GM12891 (cell line): Measurements from ENCODE around the gene HLA-DRB5.

Experiments used
- PAX5 ChIP-seq: IDR thresholded peaks from 2 replicates; pipeline ENCODE4 v1.6.1; 2011; ENCODE audit warnings: low read length, moderate library complexity, mild to moderate bottlenecking; ENCODE audit not compliant: insufficient read depth, severe bottlenecking
- POLR2A ChIP-seq: IDR thresholded peaks from 2 replicates; pipeline ENCODE4 v1.6.1; 2011; ENCODE audit warnings: low read depth, low read length, control low read depth
- POLR2AphosphoS5 ChIP-seq: IDR thresholded peaks from 2 replicates; pipeline ENCODE4 v1.6.1; 2011; ENCODE audit warnings: low read depth, low read length, control low read depth
- SPI1 ChIP-seq: IDR thresholded peaks from 2 replicates; pipeline ENCODE4 v1.6.1; 2011; ENCODE audit warnings: low read depth, low read length, control low read depth
- TAF1 ChIP-seq: IDR thresholded peaks from 2 replicates; pipeline ENCODE4 v1.6.1; 2011; ENCODE audit warnings: low read depth, low read length, control low read depth

DNA sequence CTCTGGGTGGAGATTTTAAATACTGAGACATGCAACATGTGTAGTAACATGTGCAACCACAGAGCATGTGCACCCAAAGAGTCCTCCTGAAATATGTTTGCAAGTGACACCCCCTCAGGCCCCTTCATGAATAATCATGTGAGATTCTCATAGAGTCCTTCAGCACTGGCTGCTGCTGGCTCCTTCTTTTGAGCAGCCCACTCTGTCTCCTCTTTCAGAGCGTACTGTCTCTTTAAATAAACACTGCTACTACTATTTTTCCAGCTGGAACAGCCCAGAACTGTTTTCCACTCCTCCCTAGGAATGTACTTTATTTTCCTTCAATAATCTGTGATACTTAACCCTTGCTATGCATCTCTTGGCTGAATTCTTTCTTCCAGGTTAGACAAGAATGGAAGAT lies 42.0 kb downstream of the HLA-DRB5 start:
- TF ChIP-seq POLR2A (no peak), PAX5 (no peak), POLR2AphosphoS5 (no peak), TAF1 (no peak), SPI1 (no peak)
